Epithelial cell of esophagus (primary cell): ENCODE data around the gene CADPS.

Experiments
- DNase-seq: peaks from one replicate; pipeline ENCODE4 v3.0.0; 2010; ENCODE audit warnings: low read depth
- H3K4me3 ChIP-seq: 2 replicates; pipeline ENCODE4 v1.5.1; 2011; ENCODE audit warnings: mild to moderate bottlenecking, low read length, control low read depth
- TF ChIP-seq, protein P1 (sequence below): IDR thresholded peaks from 2 replicates; pipeline ENCODE4 v1.5.1; 2011; ENCODE audit warnings: low read depth, mild to moderate bottlenecking, low read length, control low read depth, inconsistent platforms; ENCODE audit not compliant: insufficient read depth; ENCODE audit errors: missing control alignments

Gene CADPS

GRCh38 chr3:62781121-62781520 is 94.1 kb downstream of the CADPS start:
- TF ChIP-seq, protein P1, sequence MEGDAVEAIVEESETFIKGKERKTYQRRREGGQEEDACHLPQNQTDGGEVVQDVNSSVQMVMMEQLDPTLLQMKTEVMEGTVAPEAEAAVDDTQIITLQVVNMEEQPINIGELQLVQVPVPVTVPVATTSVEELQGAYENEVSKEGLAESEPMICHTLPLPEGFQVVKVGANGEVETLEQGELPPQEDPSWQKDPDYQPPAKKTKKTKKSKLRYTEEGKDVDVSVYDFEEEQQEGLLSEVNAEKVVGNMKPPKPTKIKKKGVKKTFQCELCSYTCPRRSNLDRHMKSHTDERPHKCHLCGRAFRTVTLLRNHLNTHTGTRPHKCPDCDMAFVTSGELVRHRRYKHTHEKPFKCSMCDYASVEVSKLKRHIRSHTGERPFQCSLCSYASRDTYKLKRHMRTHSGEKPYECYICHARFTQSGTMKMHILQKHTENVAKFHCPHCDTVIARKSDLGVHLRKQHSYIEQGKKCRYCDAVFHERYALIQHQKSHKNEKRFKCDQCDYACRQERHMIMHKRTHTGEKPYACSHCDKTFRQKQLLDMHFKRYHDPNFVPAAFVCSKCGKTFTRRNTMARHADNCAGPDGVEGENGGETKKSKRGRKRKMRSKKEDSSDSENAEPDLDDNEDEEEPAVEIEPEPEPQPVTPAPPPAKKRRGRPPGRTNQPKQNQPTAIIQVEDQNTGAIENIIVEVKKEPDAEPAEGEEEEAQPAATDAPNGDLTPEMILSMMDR, result no peak
- H3K4me3 ChIP-seq, result no peak overlapping the region
- DNase-seq, result no peak

DNA sequence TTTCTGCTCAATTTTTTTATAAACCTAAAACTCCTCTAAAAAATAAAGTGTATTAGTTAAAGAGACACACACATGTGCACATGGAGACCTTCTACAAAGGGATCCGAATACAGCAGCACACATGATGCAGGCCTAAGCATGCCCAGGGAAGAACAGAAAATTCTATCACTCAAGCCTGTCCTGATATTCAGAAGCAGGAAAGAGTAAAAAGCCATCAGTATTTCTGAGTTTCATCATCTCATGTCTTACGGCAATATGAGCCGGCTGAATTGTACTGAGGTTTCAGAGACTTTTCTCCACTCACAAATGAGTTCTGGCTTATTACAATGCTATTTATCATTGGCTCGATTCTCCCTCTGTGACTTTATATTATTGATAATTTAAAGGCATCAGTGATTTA is 97.5 kb downstream of the CADPS start:
- H3K4me3 ChIP-seq, result no peak overlapping the region
- peak; percentile 36 for DNase-seq
- TF ChIP-seq, protein P1, result no peak

DNA sequence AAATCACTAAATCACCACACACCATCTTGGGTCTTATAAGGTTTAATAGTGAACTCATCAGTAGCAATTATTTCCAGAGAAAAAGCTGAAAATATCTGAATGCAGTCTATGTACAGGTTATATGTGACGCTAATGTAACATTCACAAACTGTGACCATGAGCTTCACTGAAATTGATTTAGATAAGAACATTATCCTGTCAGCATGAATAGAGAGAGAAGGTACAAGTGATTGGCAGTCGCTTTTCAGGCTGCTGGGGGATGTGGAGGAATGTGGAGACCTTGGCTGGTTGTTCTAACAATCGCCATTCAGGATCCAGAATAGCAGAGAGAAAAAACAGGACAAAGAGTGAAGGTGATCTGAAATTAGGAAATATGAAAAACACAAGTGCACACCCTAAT is 98.1 kb downstream of the CADPS start:
- no peak overlapping the region for H3K4me3 ChIP-seq
- DNase-seq, result no peak
- TF ChIP-seq, protein P1, result no peak

DNA sequence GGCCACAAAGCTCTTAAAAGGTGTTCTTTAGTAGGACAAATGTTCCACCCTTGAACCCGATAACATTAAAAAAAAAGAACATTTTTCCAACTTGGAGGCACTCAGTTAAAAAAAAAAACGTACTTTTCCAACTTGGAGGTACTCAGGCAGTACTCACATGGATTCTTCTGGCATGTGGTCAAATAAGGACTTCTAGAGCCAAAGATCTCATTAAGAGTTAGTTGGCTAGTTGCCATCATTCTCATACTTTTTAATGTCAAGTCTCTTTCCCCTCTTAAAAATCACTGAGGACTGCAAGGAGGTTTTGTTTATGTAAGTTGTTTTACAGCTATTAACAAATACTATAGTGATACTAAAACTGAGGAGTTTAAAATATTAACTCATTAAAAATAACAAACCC is 101.0 kb downstream of the CADPS start:
- H3K4me3 ChIP-seq, result no peak overlapping the region
- no peak for DNase-seq
- TF ChIP-seq, protein P1, result no peak

- TF ChIP-seq, protein P1, result no peak
- no peak overlapping the region for H3K4me3 ChIP-seq
Measured at GRCh38 chr3:62771331-62772072, 103.7 kb downstream of the CADPS start.

GRCh38 chr3:62768896-62769295 is 106.3 kb downstream of the CADPS start:
- no peak overlapping the region for H3K4me3 ChIP-seq
- no peak for DNase-seq
- TF ChIP-seq, protein P1, result no peak

More at GRCh38 chr3:62771331-62772072, 103.7 kb downstream of the CADPS start:
- DNase-seq, result no peak

DNA sequence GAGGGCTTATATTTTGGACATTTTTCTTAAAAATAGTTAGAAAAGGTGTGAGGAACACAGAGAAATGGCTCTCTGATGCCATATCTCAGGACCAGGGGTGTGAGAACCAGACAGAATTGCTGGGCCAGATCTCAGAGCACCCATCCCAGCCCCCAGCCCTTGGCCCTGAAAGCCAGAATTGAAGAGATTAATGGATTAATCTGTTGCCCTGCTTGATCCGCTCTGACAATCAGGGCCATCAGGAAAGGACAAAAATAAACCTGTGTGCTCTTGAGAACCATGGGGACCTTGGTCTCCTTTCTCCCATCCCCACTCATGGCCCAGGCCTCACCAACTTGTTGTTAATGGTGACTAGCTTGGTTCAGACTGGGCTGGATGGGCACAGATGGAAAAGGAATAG is 113.5 kb downstream of the CADPS start:
- H3K4me3 ChIP-seq, result no peak overlapping the region
- TF ChIP-seq, protein P1, result no peak
- DNase-seq, result no peak
